ENCODE measurements around the gene TAPT1. TPM values are rescaled to one million over a fixed set of nuclear protein-coding genes. Genes with fewer than 3 reads are reported as not detected.

The TAPT1 gene
- total RNA-seq, 1 experiment from 2014 or later: 21.9 TPM

DNA sequence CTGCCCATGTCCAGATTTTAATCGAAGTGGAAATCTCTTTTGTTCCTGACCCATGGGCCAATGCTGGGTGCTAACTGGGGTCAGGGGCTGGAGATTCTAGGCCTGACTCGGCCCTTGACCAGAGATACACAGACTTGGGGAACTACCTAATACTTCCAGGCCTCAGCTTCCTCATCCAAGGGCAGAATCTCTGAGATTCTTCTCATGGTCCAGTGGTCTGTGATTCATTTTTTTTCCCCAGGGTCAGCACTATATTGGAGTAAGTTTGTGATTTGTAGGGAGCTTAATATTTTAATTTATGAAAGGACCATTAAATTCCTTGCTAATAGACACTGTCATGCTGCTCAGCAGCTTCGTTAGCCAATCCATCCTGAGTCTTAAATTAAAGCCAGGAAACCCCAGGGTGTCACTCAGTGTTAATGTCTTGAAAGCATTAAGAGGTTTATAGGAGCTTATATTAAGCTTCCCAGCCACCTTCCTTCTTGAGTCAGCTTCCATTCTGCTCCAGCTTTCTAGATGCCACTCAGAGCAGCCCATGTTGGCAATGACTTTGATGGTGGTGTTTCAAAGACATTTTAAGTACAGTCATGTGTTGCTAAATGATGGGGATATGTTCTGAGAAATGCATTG, 115.5 kb downstream of the TAPT1 start:
- DNase-seq (ENCODE audit: low read depth): no peak

Other genes starting within 250 kb of the TAPT1 start
- 0.57 and 0.68 TPM in 2 replicates for gene PROM1, start 142.4 kb downstream of the TAPT1 start, total RNA-seq (2014; rRNA removed; shearing (Covaris generic))